Activated gamma-delta T cell (primary cell): ENCODE results near the gene AEN.

Source experiments
- DNase-seq: peaks from one replicate; lab custom pipeline; 2025; lab: John Stamatoyannopoulos, UW

The AEN gene

GRCh38 chr15:88613074-88613944 is 7.8 kb upstream of the AEN start:
- DNase-seq = no peak

GRCh38 chr15:88615303-88616107 is 5.6 kb upstream of the AEN start:
- no peak for DNase-seq

- DNase-seq = no peak
Observed at GRCh38 chr15:88616240-88616639, 4.9 kb upstream of the AEN start.

GRCh38 chr15:88617031-88617722 is 4.0 kb upstream of the AEN start:
- no peak for DNase-seq

GRCh38 chr15:88617790-88618189 is 3.4 kb upstream of the AEN start:
- DNase-seq = no peak

- no peak for DNase-seq
Observed at GRCh38 chr15:88618686-88619085, 2.5 kb upstream of the AEN start.

GRCh38 chr15:88619796-88620195 is 1.3 kb upstream of the AEN start:
- no peak for DNase-seq

- DNase-seq = no peak
Observed at GRCh38 chr15:88621789-88622604, 857 bp downstream of the AEN start.

- no peak for DNase-seq
Observed at GRCh38 chr15:88622605-88622975, 1.4 kb downstream of the AEN start.

- DNase-seq = no peak
Observed at GRCh38 chr15:88623061-88623460, 1.9 kb downstream of the AEN start.

- DNase-seq = no peak
Observed at GRCh38 chr15:88623632-88624031, 2.5 kb downstream of the AEN start.

GRCh38 chr15:88624156-88624970 is 3.2 kb downstream of the AEN start:
- no peak for DNase-seq

GRCh38 chr15:88624971-88625490 is 3.9 kb downstream of the AEN start:
- DNase-seq = no peak

GRCh38 chr15:88625943-88626741 is 5.0 kb downstream of the AEN start:
- DNase-seq = no peak

GRCh38 chr15:88627463-88627862 is 6.3 kb downstream of the AEN start:
- DNase-seq = no peak

- no peak for DNase-seq
Observed at GRCh38 chr15:88628018-88628654, 7.0 kb downstream of the AEN start.

- DNase-seq = no peak
Observed at GRCh38 chr15:88629071-88629470, 7.9 kb downstream of the AEN start.

- DNase-seq = no peak
Observed at GRCh38 chr15:88630141-88630721, 9.1 kb downstream of the AEN start.
